ENCODE results near the gene MGMT. TPM values are rescaled to one million over a fixed set of nuclear protein-coding genes. Genes with fewer than 3 reads are reported as not detected.

MGMT gene
- total RNA-seq, 1 donor from 2014 or later = 29.7 TPM

- no peaks in the 10 kb centered on the region for H3K4me1 ChIP-seq (ENCODE audit: control insufficient read depth in 3 of 3, insufficient read depth in 3 of 3, low read length in 3 of 3)
- no peaks in the 10 kb centered on the region for H3K36me3 ChIP-seq (ENCODE audit: control insufficient read depth in 3 of 3, insufficient read depth in 3 of 3, low read length in 3 of 3)
- no peaks in the 10 kb centered on the region for H3K27me3 ChIP-seq (ENCODE audit: control insufficient read depth in 3 of 3, insufficient read depth in 3 of 3, low read length in 3 of 3)
- H3K27ac ChIP-seq (ENCODE audit: low read depth, low read length) = no peak overlapping the region
- H3K9me3 ChIP-seq (ENCODE audit: control insufficient read depth in 3 of 3, low read length in 3 of 3) = no peaks in the 10 kb centered on the region
- no peak overlapping the region for H3K4me3 ChIP-seq (ENCODE audit: low read length in 3 of 3)
- no peak overlapping the region for H3K9ac ChIP-seq (ENCODE audit: low read depth in 1 of 3, low read length in 3 of 3)
Observed at GRCh38 chr10:129652521-129653201, 185.6 kb downstream of the MGMT start.

GRCh38 chr10:129653428-129653827 is 186.4 kb downstream of the MGMT start:
- H3K9ac ChIP-seq (ENCODE audit: low read depth in 1 of 3, low read length in 3 of 3) = no peak overlapping the region
- H3K4me1 ChIP-seq (ENCODE audit: control insufficient read depth in 3 of 3, insufficient read depth in 3 of 3, low read length in 3 of 3) = no peaks in the 10 kb centered on the region

GRCh38 chr10:129653861-129654260 is 186.8 kb downstream of the MGMT start:
- no peaks in the 10 kb centered on the region for H3K36me3 ChIP-seq (ENCODE audit: control insufficient read depth in 3 of 3, insufficient read depth in 3 of 3, low read length in 3 of 3)
- H3K4me1 ChIP-seq (ENCODE audit: control insufficient read depth in 3 of 3, insufficient read depth in 3 of 3, low read length in 3 of 3) = no peaks in the 10 kb centered on the region
- H3K27me3 ChIP-seq (ENCODE audit: control insufficient read depth in 3 of 3, insufficient read depth in 3 of 3, low read length in 3 of 3) = no peaks in the 10 kb centered on the region
- no peak overlapping the region for H3K9ac ChIP-seq (ENCODE audit: low read depth in 1 of 3, low read length in 3 of 3)
- H3K4me3 ChIP-seq (ENCODE audit: low read length in 3 of 3) = no peak overlapping the region
- no peaks in the 10 kb centered on the region for H3K9me3 ChIP-seq (ENCODE audit: control insufficient read depth in 3 of 3, low read length in 3 of 3)
- H3K27ac ChIP-seq (ENCODE audit: low read depth, low read length) = no peak overlapping the region

More at GRCh38 chr10:129653428-129653827, 186.4 kb downstream of the MGMT start:
- Histone ChIP-seq H3K9me3 (ENCODE audit: control insufficient read depth in 3 of 3, low read length in 3 of 3) (no peaks in the 10 kb centered on the region), H3K36me3 (ENCODE audit: control insufficient read depth in 3 of 3, insufficient read depth in 3 of 3, low read length in 3 of 3) (no peaks in the 10 kb centered on the region), H3K27me3 (ENCODE audit: control insufficient read depth in 3 of 3, insufficient read depth in 3 of 3, low read length in 3 of 3) (no peaks in the 10 kb centered on the region), H3K4me3 (ENCODE audit: low read length in 3 of 3) (no peak overlapping the region), H3K27ac (ENCODE audit: low read depth, low read length) (no peak overlapping the region)

- no peaks in the 10 kb centered on the region for H3K27me3 ChIP-seq (ENCODE audit: control insufficient read depth in 3 of 3, insufficient read depth in 3 of 3, low read length in 3 of 3)
- H3K4me3 ChIP-seq (ENCODE audit: low read length in 3 of 3) = no peak overlapping the region
- H3K27ac ChIP-seq (ENCODE audit: low read depth, low read length) = no peak overlapping the region
- H3K4me1 ChIP-seq (ENCODE audit: control insufficient read depth in 3 of 3, insufficient read depth in 3 of 3, low read length in 3 of 3) = no peaks in the 10 kb centered on the region
- no peak overlapping the region for H3K9ac ChIP-seq (ENCODE audit: low read depth in 1 of 3, low read length in 3 of 3)
- H3K9me3 ChIP-seq (ENCODE audit: control insufficient read depth in 3 of 3, low read length in 3 of 3) = no peaks in the 10 kb centered on the region
- H3K36me3 ChIP-seq (ENCODE audit: control insufficient read depth in 3 of 3, insufficient read depth in 3 of 3, low read length in 3 of 3) = no peaks in the 10 kb centered on the region
Observed at GRCh38 chr10:129654461-129654860, 187.4 kb downstream of the MGMT start.

GRCh38 chr10:129655007-129655678 is 188.1 kb downstream of the MGMT start:
- Histone ChIP-seq H3K27me3 (ENCODE audit: control insufficient read depth in 3 of 3, insufficient read depth in 3 of 3, low read length in 3 of 3) (no peaks in the 10 kb centered on the region), H3K27ac (ENCODE audit: low read depth, low read length) (no peak overlapping the region), H3K9me3 (ENCODE audit: control insufficient read depth in 3 of 3, low read length in 3 of 3) (no peaks in the 10 kb centered on the region), H3K36me3 (ENCODE audit: control insufficient read depth in 3 of 3, insufficient read depth in 3 of 3, low read length in 3 of 3) (no peaks in the 10 kb centered on the region), H3K9ac (ENCODE audit: low read depth in 1 of 3, low read length in 3 of 3) (no peak overlapping the region), H3K4me3 (ENCODE audit: low read length in 3 of 3) (no peak overlapping the region), H3K4me1 (ENCODE audit: control insufficient read depth in 3 of 3, insufficient read depth in 3 of 3, low read length in 3 of 3) (no peaks in the 10 kb centered on the region)

- no peak overlapping the region for H3K9ac ChIP-seq (ENCODE audit: low read depth in 1 of 3, low read length in 3 of 3)
- no peaks in the 10 kb centered on the region for H3K36me3 ChIP-seq (ENCODE audit: control insufficient read depth in 3 of 3, insufficient read depth in 3 of 3, low read length in 3 of 3)
- no peak overlapping the region for H3K27ac ChIP-seq (ENCODE audit: low read depth, low read length)
- no peak overlapping the region for H3K4me3 ChIP-seq (ENCODE audit: low read length in 3 of 3)
- H3K4me1 ChIP-seq (ENCODE audit: control insufficient read depth in 3 of 3, insufficient read depth in 3 of 3, low read length in 3 of 3) = no peaks in the 10 kb centered on the region
- H3K9me3 ChIP-seq (ENCODE audit: control insufficient read depth in 3 of 3, low read length in 3 of 3) = no peaks in the 10 kb centered on the region
- no peaks in the 10 kb centered on the region for H3K27me3 ChIP-seq (ENCODE audit: control insufficient read depth in 3 of 3, insufficient read depth in 3 of 3, low read length in 3 of 3)
Observed at GRCh38 chr10:129655679-129656031, 188.6 kb downstream of the MGMT start.

- Histone ChIP-seq H3K4me1 (ENCODE audit: control insufficient read depth in 3 of 3, insufficient read depth in 3 of 3, low read length in 3 of 3) (no peaks in the 10 kb centered on the region), H3K4me3 (ENCODE audit: low read length in 3 of 3) (no peak overlapping the region)
Observed at GRCh38 chr10:129656642-129657041, 189.6 kb downstream of the MGMT start.

GRCh38 chr10:129657297-129658017 is 190.4 kb downstream of the MGMT start:
- no peaks in the 10 kb centered on the region for H3K27me3 ChIP-seq (ENCODE audit: control insufficient read depth in 3 of 3, insufficient read depth in 3 of 3, low read length in 3 of 3)
- no peak overlapping the region for H3K4me3 ChIP-seq (ENCODE audit: low read length in 3 of 3)
- H3K9ac ChIP-seq (ENCODE audit: low read depth in 1 of 3, low read length in 3 of 3) = no peak overlapping the region
- no peak overlapping the region for H3K27ac ChIP-seq (ENCODE audit: low read depth, low read length)
- H3K4me1 ChIP-seq (ENCODE audit: control insufficient read depth in 3 of 3, insufficient read depth in 3 of 3, low read length in 3 of 3) = no peaks in the 10 kb centered on the region
- H3K36me3 ChIP-seq (ENCODE audit: control insufficient read depth in 3 of 3, insufficient read depth in 3 of 3, low read length in 3 of 3) = no peaks in the 10 kb centered on the region
- H3K9me3 ChIP-seq (ENCODE audit: control insufficient read depth in 3 of 3, low read length in 3 of 3) = no peaks in the 10 kb centered on the region

More at GRCh38 chr10:129656642-129657041, 189.6 kb downstream of the MGMT start:
- Histone ChIP-seq H3K27me3 (ENCODE audit: control insufficient read depth in 3 of 3, insufficient read depth in 3 of 3, low read length in 3 of 3) (no peaks in the 10 kb centered on the region), H3K36me3 (ENCODE audit: control insufficient read depth in 3 of 3, insufficient read depth in 3 of 3, low read length in 3 of 3) (no peaks in the 10 kb centered on the region), H3K9ac (ENCODE audit: low read depth in 1 of 3, low read length in 3 of 3) (no peak overlapping the region), H3K9me3 (ENCODE audit: control insufficient read depth in 3 of 3, low read length in 3 of 3) (no peaks in the 10 kb centered on the region), H3K27ac (ENCODE audit: low read depth, low read length) (no peak overlapping the region)

GRCh38 chr10:129658376-129659072 is 191.5 kb downstream of the MGMT start:
- Histone ChIP-seq H3K9ac (ENCODE audit: low read depth in 1 of 3, low read length in 3 of 3) (no peak overlapping the region), H3K4me1 (ENCODE audit: control insufficient read depth in 3 of 3, insufficient read depth in 3 of 3, low read length in 3 of 3) (no peaks in the 10 kb centered on the region), H3K36me3 (ENCODE audit: control insufficient read depth in 3 of 3, insufficient read depth in 3 of 3, low read length in 3 of 3) (no peaks in the 10 kb centered on the region), H3K27ac (ENCODE audit: low read depth, low read length) (no peak overlapping the region), H3K4me3 (ENCODE audit: low read length in 3 of 3) (no peak overlapping the region), H3K27me3 (ENCODE audit: control insufficient read depth in 3 of 3, insufficient read depth in 3 of 3, low read length in 3 of 3) (no peaks in the 10 kb centered on the region), H3K9me3 (ENCODE audit: control insufficient read depth in 3 of 3, low read length in 3 of 3) (no peaks in the 10 kb centered on the region)

Measured in skeletal muscle tissue (tissue), 4 donors.